NCI-H1930 (cell line): ENCODE measurements around the gene PIK3AP1.
"Not testable (repeated sequence)": the region's sequence is repeated elsewhere in the genome, so short reads cannot be mapped to it uniquely, and the experiment has no call there.

Experiments used
- DNase-seq, 2 experiments: peaks; one replicate each; lab custom pipeline; 2025; lab: John Stamatoyannopoulos, UW

PIK3AP1 gene

DNA sequence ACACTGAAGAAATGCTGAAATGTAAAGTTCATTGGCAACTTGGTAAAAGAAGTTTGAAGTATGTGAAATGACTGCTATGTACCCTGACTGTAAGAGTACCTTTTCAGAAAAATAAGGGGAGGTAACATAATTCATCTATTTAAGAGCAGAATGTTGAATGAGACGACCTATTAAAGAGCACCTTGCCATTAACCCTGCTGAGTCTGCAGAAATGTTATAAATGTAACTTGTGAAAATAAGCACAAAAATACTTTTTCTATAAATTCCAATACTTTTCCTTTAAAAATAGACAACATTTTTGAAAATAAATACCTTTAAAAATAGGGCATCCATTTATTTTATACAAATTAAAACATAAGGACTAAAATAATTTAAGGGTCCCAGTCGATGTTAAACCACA, 141.2 kb downstream of the PIK3AP1 start:
- no peak for DNase-seq

GRCh38 chr10:96578633-96579032, 141.7 kb downstream of the PIK3AP1 start:
- no peak for DNase-seq

- no peak for DNase-seq
Observed at GRCh38 chr10:96578022-96578421, 142.3 kb downstream of the PIK3AP1 start.

DNA sequence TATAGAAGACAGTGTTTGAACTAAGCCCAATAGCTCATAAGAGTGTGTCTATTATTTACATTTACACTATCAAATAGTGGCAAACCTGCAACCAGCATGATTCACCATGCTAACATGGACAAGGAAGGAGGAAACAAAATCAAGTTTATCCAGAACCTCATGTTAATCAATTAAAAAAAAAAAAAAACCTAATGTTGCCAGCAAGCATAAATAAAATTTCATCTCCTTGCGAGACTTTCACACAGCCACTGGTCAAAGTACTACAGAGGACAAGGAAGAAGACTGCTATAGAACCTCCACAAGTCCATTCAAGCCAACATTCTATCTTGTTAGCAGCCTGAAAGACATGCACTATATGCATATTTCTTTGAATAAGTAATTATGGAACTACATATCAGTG, 143.2 kb downstream of the PIK3AP1 start:
- no peak for DNase-seq

- DNase-seq, result no peak
Observed at GRCh38 chr10:96576277-96576980, 143.9 kb downstream of the PIK3AP1 start.

DNA sequence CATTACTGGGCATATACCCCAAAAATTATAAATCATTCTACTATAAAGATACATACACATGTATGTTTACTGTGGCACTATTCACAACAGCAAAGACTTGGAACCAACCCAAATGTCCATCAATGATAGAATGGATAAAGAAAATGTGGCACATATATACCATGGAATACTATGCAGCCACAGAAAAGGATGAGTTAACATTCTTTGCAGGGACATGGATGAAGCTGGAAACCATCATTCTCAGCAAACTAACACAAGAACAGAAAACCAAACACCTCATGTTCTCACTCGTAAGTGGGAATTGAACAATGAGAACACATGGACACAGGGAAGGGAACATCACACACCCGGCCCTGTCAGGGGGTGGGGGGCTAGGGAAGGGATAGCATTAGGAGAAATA, 145.8 kb downstream of the PIK3AP1 start:
- DNase-seq, result not testable (repeated sequence)

DNA sequence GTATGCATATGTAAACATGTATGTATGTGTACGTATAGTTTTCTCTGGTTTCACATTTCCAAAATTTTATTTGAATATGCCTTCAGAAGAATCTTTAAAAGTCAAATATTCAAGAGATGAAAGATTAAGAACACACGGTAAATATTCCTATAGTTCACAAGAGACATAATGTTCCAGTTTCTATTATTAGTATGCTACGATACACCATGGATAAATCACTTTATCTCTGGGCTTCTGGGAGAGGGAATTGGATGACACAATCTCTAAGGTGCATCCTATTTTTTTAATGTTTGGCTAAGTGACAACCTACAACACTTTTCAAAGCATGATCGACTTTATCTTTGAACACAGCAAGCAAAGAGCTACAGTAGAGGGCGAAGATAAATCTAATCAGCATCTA, 147.3 kb downstream of the PIK3AP1 start:
- no peak for DNase-seq

- no peak for DNase-seq
Observed at GRCh38 chr10:96570983-96571964, 149.0 kb downstream of the PIK3AP1 start.

DNA sequence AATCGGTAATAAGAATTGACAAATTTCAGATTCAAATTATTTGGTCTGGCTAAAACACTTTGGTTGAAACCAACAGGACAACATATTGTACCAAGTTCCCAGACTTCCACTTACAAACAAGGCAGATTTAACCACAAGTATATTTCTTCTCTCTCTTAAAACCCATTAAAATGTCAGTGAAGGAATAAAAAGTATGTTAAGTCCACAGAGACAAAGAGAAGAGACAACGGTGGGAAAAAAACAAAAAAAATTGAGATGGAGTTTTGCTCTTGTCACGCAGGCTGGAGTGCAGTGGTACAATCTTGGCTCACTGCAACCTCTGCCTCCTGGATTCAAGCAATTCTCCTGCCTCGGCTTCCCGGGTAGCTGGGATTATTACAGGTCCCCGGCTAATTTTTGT, 149.8 kb downstream of the PIK3AP1 start:
- DNase-seq, result no peak

- no peak for DNase-seq
Observed at GRCh38 chr10:96568402-96568801, 151.9 kb downstream of the PIK3AP1 start.

- DNase-seq, result no peak
Observed at GRCh38 chr10:96565774-96566173, 154.5 kb downstream of the PIK3AP1 start.

- DNase-seq, result no peak
Observed at GRCh38 chr10:96560966-96561887, 159.1 kb downstream of the PIK3AP1 start.

DNA sequence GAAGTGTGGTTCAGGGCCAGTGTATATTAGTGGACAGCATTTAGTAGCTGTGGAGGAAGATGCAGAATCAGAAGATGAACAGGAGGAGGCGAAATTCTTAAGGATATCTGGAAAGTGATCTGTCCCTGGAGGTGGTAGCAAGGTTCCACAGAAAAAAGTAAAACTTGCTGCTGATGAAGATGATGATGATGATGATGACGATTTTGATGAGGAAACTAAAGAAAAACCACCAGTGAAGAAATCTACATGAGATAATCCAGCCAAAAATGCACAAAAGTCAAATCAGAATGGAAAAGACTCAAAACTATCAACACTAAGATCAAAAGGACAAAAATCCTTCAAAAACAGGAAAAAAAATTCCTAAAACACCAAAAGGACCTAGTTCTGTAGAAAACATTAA, 159.8 kb downstream of the PIK3AP1 start:
- no peak for DNase-seq

DNA sequence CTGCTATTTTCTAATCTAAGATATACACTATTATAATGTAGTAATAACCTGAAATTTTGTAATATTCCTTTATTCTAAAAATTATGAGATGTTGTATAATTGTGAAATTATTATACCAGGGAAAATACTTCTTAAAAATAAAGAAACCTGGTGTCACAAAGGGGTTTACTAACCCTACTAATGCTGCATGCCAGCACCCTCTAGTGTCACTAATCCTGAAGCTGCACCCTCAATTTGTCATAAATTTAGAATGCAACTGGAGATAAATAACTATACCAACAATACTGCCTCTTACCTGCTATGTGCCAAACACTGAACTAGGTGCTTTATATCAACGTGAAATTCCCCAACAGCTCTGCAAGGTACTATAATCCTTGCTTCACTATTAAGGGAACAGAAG, 164.3 kb downstream of the PIK3AP1 start:
- DNase-seq, result no peak

GRCh38 chr10:96555330-96555729, 165.0 kb downstream of the PIK3AP1 start:
- no peak for DNase-seq

DNA sequence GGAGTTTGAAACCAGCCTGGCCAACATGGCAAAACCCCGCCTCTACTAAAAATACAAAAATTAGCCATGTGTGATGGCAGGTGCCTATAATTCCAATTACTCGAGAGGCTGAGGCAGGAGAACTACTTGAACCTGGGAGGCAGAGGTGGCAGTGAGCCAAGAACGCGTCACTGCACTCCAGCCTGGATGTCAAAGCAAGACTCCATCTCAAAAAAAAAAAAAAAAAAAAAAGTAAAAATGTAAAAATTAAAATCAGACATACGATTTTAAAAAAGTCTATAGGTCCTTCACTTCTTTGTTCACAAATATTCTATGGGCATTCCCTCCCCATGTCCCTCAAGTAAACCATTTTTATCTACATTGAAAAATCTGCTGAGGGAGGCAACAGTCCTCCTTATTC, 171.7 kb downstream of the PIK3AP1 start:
- no peak for DNase-seq

- not testable (repeated sequence) for DNase-seq
Observed at GRCh38 chr10:96545558-96545957, 174.8 kb downstream of the PIK3AP1 start.
